ENCODE results near the gene HTRA3.

HTRA3 gene

DNA sequence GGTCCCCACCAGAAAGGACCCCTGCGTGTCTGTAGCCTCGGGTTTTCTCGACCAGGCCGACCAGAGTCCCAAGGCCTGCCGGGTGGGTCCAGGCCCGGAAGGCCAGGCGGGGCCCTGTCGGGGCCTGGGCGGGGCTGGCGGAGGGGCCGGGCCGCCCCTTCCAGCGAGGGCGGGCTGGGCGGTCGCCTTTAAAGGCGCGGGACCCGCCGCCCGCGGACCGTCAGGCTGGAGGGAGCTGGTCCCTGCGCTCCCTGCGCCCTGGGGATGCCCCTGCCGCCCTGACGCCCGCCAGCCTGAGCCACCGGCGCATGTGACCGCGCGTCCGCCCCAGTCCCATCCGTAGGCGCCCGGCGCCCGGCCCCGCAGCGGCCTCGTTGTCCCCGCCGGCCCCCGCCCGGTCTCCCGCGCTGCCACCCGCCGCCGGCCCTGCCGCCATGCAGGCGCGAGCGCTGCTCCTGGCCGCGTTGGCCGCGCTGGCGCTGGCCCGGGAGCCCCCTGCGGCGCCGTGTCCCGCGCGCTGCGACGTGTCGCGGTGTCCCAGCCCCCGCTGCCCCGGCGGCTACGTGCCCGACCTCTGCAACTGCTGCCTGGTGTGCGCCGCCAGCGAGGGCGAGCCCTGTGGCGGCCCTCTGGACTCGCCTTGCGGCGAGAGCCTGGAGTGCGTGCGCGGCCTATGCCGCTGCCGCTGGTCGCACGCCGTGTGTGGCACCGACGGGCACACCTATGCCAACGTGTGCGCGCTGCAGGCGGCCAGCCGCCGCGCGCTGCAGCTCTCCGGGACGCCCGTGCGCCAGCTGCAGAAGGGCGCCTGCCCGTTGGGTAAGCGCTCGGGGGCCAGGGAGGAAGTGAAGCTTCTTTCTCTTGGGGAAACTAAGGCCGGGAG is at the start of gene HTRA3:
HTRA3 (plus strand) TSS at position 220 of the 883 bp plus-strand sequence; CDS start at position 435, 215 bp downstream.
- TF ChIP-seq ZFX (IDR thresholded peaks at IDR 0.05): no peak
- no peak for TF ChIP-seq CTCF (conservative IDR thresholded peaks at IDR 0.05)
- no peak within 1 kb of the TSS for H3K27ac ChIP-seq

DNA sequence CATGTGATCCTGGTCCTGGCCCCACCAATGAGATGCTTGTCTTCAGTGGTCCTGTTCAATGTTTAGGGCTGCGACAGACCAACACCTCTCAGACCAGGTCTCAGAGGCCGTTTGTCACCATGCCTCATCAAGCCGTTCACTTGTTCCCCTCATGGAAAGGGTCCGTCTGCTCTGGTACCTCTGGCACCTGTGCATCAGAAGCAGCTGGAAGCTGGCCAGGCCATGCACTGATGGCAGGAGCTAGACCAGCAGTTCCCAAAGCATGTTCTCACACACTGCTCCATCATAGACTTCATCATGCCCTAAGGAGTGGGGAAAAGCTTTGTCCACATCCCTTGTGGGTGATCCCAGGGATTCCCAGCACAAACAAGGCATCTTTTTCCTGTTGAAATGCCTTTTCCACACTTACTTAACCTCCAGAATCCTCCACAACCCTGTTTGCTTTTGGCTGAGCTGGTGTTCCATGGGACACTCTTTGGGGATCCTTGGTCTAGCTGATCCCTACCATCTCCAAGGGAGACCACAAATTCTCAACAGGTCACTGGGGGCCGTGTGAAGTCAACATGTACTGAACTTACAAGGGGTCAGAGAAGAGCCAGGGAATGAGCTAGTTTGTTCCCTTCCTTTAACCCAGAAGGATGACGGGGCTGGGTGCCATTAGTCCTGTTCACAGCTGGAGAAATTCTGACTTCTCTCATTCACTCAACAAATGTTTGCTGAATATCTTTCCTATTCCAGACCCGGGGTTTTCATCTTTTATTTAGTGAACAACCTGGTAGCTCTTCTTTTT is 48.7 kb upstream of the HTRA3 start:
- no peak for TF ChIP-seq CTCF (conservative IDR thresholded peaks at IDR 0.05)
- no peak for TF ChIP-seq ZFX (IDR thresholded peaks at IDR 0.05)
- no peak overlapping the region for H3K27ac ChIP-seq

DNA sequence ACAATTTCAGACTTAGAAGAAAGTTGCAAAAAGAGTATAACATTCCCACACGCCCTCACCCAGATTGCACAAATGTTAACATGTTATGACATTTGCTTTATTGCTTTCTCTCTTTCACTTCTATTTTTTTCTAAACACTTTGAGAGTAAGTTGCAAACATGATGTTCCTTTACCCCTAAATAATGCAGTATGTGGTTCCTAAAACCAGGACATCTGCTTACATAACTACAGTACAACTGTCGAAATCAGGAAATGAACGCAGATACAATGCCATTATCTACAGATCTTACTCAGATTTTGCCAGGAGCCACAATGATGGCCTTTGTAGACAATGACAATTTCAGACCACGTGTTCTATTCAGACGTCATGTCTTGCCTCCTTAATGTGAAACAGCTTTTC is 48.1 kb upstream of the HTRA3 start:
- no peak for TF ChIP-seq ZFX (IDR thresholded peaks at IDR 0.05)
- TF ChIP-seq CTCF (conservative IDR thresholded peaks at IDR 0.05): no peak
- no peak overlapping the region for H3K27ac ChIP-seq

DNA sequence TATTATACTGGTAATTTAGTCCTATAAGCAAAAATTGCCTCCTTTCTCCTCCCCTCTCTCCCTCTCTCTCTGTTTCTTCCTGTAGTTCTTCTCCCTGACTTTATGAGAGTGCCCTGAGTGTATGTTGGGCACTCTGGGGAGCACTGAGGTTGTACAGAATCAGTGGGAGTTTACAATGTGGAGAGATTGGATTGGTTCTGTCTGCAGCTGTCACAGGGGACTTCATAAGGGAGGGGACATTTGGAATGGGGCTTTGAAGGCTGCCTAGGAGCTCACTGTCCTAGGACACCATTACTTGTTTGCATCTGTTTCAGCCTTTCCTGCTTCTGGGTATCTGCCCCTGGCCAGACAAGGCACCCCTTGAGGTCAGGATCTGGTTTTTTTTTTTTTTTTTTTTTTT is 47.6 kb upstream of the HTRA3 start:
- no peak overlapping the region for H3K27ac ChIP-seq
- TF ChIP-seq ZFX (IDR thresholded peaks at IDR 0.05): no peak
- no peak for TF ChIP-seq CTCF (conservative IDR thresholded peaks at IDR 0.05)

DNA sequence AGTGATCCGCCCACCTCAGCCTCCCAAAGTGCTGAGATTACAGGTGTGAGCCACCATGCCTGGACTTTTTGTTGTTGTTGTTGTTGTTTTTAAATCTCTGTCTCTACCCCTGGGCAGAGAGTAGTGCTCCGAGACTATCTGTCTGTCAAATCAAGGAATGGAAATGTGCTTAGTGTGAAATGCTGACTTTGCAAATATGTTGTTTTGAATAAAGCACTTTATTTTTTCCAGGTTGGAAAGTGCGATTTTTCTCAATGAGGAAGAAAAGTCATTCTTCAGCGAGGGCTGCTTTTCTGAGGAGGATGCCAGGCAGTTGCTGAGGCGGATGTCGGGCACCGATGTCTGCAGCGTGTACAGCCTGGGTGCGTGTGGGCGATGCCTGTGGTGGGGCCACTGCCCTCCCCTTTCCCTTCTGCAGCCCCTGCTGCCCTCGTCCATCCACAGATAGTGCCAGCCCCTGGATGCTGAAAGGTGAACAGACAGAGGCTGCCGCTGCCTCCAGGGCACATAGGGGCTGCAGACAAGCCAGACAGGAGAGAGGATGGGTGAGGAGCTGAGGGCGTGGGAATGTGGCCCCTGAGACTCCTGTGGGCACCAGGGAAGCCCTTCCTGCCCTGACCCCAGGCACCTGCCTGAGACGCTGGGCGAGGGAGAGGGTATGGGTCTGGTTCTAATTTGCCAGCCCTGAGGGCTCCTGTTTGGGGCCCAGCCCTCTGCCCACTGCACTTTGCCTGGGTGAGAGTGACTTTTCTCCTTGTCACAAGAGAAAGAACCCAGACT is 46.8 kb upstream of the HTRA3 start:
- no peak for TF ChIP-seq ZFX (IDR thresholded peaks at IDR 0.05)
- no peak for TF ChIP-seq CTCF (conservative IDR thresholded peaks at IDR 0.05)
- H3K27ac ChIP-seq: no peak overlapping the region

DNA sequence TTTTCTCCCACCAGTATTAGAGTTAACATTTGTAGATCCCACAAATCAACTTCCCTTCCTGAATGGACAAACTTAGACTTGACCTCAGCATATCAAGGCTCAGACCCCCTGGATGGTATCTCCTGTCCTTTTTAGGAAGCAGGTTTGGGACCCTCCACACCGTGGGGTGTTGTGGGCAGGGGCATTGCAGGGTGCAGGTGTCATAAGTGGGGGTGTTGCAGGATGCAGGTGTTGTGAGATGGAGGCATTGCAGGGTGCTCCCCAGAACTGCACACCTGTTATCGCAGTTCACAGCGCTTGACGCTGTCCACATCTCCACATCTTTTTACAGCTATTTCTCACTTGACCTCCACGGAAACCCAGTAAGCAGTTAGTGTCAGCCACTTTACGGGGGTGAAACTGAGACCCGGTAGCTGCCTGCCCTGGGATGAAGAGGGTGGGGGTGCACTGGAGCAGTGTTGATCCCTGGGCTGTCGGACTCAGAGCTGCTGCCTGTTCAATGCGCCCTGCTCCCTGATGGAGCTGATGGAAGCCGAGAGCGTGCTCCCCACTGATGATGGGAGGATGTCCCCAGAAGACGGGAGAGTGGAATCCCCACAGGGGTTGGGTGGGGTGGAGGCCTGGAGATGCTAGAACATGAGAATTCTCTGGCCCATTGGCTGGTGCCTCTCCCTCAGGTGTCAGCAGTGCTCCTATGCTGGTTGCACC is 45.1 kb upstream of the HTRA3 start:
- no peak overlapping the region for H3K27ac ChIP-seq
- TF ChIP-seq CTCF (conservative IDR thresholded peaks at IDR 0.05) (no peak), ZFX (IDR thresholded peaks at IDR 0.05) (no peak)
